Raji (cell line): ENCODE measurements around the gene RNF150.

Source experiments
- POLR2A ChIP-seq: IDR thresholded peaks from 2 replicates; pipeline ENCODE4 v1.6.1; 2011; ENCODE audit warnings: low read depth, low read length, control low read depth; ENCODE audit not compliant: insufficient read depth

The RNF150 gene

GRCh38 chr4:141107927-141108326 is 25.3 kb downstream of the RNF150 start:
- no peak for TF ChIP-seq POLR2A

- no peak for TF ChIP-seq POLR2A
These were observed 30.9 kb downstream of the RNF150 start for GRCh38 chr4:141102367-141102766.

GRCh38 chr4:141101511-141101910 is 31.8 kb downstream of the RNF150 start:
- no peak for TF ChIP-seq POLR2A

- no peak for TF ChIP-seq POLR2A
These were observed 33.9 kb downstream of the RNF150 start for GRCh38 chr4:141099326-141099725.

- no peak for TF ChIP-seq POLR2A
These were observed 35.1 kb downstream of the RNF150 start for GRCh38 chr4:141098163-141098562.

- TF ChIP-seq POLR2A: no peak
These were observed 42.8 kb downstream of the RNF150 start for GRCh38 chr4:141090473-141090872.

GRCh38 chr4:141081921-141082395 is 51.3 kb downstream of the RNF150 start:
- TF ChIP-seq POLR2A: no peak

GRCh38 chr4:141080668-141081067 is 52.6 kb downstream of the RNF150 start:
- no peak for TF ChIP-seq POLR2A

GRCh38 chr4:141079393-141079930 is 53.8 kb downstream of the RNF150 start:
- no peak for TF ChIP-seq POLR2A

GRCh38 chr4:141078871-141079270 is 54.4 kb downstream of the RNF150 start:
- TF ChIP-seq POLR2A: no peak

- no peak for TF ChIP-seq POLR2A
These were observed 55.6 kb downstream of the RNF150 start for GRCh38 chr4:141077611-141078225.

GRCh38 chr4:141075553-141075952 is 57.7 kb downstream of the RNF150 start:
- TF ChIP-seq POLR2A: no peak

GRCh38 chr4:141074098-141074878 is 59.0 kb downstream of the RNF150 start:
- TF ChIP-seq POLR2A: no peak

- no peak for TF ChIP-seq POLR2A
These were observed 66.6 kb downstream of the RNF150 start for GRCh38 chr4:141066690-141067089.

GRCh38 chr4:141065872-141066271 is 67.4 kb downstream of the RNF150 start:
- TF ChIP-seq POLR2A: no peak

GRCh38 chr4:141062651-141063050 is 70.6 kb downstream of the RNF150 start:
- no peak for TF ChIP-seq POLR2A

GRCh38 chr4:141058591-141059512 is 74.4 kb downstream of the RNF150 start:
- no peak for TF ChIP-seq POLR2A
